Muscle layer of colon (tissue), 2 donors: ENCODE data around the gene SPSB1.

Experiments
- H3K27ac ChIP-seq: one replicate; pipeline ENCODE4 v1.7.0; 2013; ENCODE audit warnings: low read depth, mild to moderate bottlenecking, low read length, moderate library complexity
- H3K27me3 ChIP-seq, 2 donors: one replicate each; pipeline ENCODE4 v1.7.0; 2013; ENCODE audit warnings: low read length in 2 of 2, mild to moderate bottlenecking in 2 of 2; ENCODE audit not compliant: insufficient read depth in 2 of 2, control insufficient read depth in 1 of 2
- H3K36me3 ChIP-seq: one replicate; pipeline ENCODE4 v1.7.0; 2013; ENCODE audit warnings: mild to moderate bottlenecking, low read length; ENCODE audit not compliant: insufficient read depth
- H3K4me1 ChIP-seq: one replicate; pipeline ENCODE4 v1.7.0; 2013; ENCODE audit warnings: mild to moderate bottlenecking, low read length; ENCODE audit not compliant: insufficient read depth
- H3K4me3 ChIP-seq, 2 donors: one replicate each; pipeline ENCODE4 v1.7.0; 2013; ENCODE audit warnings: low read length in 2 of 2, low read depth in 1 of 2, mild to moderate bottlenecking in 1 of 2, moderate library complexity in 1 of 2
- H3K9ac ChIP-seq: one replicate; pipeline ENCODE4 v1.7.0; 2013; ENCODE audit warnings: low read length
- H3K9me3 ChIP-seq: one replicate; pipeline ENCODE4 v1.7.0; 2013; ENCODE audit warnings: mild to moderate bottlenecking, low read length
- donor health status: abdominal sarcoma.
- donor health status: Adenocarcinoma of cecum.

SPSB1 gene

DNA sequence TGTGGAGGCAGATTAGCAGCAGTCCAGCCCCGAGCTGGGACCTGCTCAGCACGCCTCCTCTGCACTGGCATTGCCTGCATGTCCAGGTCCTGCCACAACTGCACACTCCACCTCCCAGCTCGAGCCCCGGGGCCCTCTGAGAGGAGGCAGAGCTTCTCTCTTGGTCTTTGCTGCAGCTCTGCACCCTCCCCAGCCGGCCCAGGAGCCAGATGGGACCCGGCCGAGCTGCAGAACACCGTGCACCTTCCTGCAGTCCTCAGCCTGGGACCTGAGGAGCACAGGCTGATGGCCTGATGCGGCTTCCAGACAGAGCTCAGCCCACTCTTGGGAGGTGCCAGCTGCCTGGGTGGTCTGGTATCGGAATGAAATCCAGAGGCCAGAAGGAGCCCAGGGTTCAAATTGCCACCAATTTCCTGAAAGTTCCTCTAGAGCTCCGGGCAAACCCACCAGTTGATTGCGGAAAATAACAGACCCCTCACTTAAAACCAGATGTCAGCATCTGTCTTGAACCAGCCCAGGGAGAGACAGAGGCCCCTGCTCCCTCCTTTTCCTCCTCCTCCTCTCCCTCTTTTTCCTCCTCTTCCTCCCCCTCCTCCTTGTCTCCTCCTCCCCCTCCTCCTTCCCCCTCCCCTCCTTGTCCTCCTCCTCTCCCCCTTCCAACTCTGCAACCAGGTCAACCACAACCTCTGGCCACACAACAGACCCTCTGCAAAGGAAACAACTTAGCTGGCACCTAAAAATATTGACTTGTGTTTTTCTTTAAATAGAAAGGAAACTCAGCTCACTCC lies 10.6 kb upstream of the SPSB1 start:
- Histone ChIP-seq H3K4me3 (no peak overlapping the region), H3K9ac (no peak overlapping the region), H3K9me3 (no peaks in the 10 kb centered on the region), H3K27ac (no peak overlapping the region), H3K27me3 (peaks cover 9 to 18% of the 10 kb centered on the region in 2 donors), H3K4me1 (no peaks in the 10 kb centered on the region), H3K36me3 (no peaks in the 10 kb centered on the region)

DNA sequence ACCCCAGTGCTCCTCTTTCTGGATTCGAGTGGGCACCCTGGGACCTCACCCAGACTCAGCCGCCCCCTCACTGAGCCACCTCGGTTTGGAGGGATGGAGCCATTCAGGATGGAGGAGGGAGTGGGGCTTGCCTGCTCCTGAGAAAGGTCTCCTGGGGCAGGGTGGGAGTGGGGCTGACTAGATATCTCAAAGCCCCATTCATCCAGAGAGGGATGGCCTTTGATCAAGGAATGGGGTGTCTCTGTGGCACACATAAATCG lies 10.1 kb upstream of the SPSB1 start:
- no peak overlapping the region for H3K4me3 ChIP-seq
- H3K9me3 ChIP-seq: no peaks in the 10 kb centered on the region
- no peak overlapping the region for H3K9ac ChIP-seq
- no peaks in the 10 kb centered on the region for H3K36me3 ChIP-seq
- H3K27me3 ChIP-seq: peaks cover 9 to 18% of the 10 kb centered on the region in 2 donors
- no peaks in the 10 kb centered on the region for H3K4me1 ChIP-seq
- H3K27ac ChIP-seq: no peak overlapping the region

DNA sequence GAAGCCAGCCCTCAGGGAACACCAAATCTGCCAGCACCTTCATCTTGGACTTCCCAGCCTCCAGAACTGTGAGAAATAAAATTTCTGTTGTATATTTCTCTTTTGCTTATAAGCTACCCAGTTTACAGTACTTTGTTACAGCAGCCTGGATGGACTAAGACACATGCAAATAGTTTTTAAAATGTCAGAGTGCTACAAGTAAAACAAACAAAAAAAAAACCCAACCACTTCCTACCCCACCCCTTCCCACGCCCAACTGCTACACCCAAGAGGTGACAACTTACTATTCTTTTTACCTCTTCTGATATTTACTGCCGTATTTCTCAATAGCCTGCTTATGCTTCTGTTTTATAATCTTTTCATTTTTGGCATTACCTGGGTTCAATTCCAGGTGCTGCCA lies 8.6 kb upstream of the SPSB1 start:
- Histone ChIP-seq H3K4me1 (no peaks in the 10 kb centered on the region), H3K4me3 (no peak overlapping the region), H3K9ac (no peak overlapping the region), H3K27me3 (peaks cover 9 to 18% of the 10 kb centered on the region in 2 donors), H3K27ac (no peak overlapping the region), H3K36me3 (no peaks in the 10 kb centered on the region), H3K9me3 (peaks cover 7% of the 10 kb centered on the region)

DNA sequence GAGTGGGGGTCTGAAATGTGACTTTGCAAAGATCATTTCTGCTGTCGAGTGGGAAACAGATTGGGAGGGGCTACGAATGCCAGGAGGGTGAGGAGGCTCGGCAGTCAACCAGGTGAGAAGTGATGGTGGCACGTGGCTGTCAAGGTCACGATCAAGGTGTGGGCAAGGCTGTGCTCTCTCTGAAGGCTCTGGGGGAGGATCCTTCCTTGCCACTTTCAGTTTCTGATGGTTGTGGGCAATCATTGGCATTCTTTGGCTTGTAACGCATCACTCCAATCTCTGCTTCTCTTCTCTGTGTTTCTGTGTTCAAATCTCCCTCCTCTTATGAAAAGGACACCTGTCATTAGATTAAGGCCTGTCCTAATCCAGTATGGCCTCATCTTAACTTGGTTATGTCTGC lies 6.1 kb upstream of the SPSB1 start:
- H3K27ac ChIP-seq: no peak overlapping the region
- peaks cover 7% of the 10 kb centered on the region for H3K9me3 ChIP-seq

DNA sequence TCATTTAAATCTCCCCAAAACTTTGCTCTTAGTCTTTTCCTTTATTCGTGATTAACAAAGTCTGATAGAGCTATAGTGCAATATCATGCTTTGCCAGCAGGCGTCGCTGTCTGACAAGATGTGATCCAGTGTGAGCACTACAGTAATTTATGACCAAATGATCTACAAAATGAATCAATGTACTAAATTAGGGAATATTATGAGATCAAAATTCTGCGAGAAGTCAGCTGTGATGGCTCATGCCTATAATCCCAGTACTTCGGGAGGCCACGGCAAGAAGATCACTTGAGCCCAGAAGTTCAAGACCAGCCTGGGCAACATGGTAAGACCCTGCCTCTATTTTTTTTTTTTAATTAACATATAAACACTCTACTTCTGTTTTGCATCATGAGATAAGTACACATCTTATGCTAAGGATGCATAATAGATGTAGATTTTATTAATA lies 3.6 kb upstream of the SPSB1 start:
- H3K27me3 ChIP-seq: no peaks in the 10 kb centered on the region
- H3K9ac ChIP-seq: no peak overlapping the region
- H3K9me3 ChIP-seq: peaks cover 7% of the 10 kb centered on the region
- H3K4me1 ChIP-seq: peaks cover 10% of the 10 kb centered on the region
- H3K36me3 ChIP-seq: no peaks in the 10 kb centered on the region
- H3K27ac ChIP-seq: no peak overlapping the region
- no peak overlapping the region for H3K4me3 ChIP-seq

More for the DNA sequence above, 6.1 kb upstream of the SPSB1 start:
- Histone ChIP-seq H3K9ac (no peak overlapping the region), H3K4me3 (no peak overlapping the region), H3K4me1 (peaks cover under 1% of the 10 kb centered on the region), H3K27me3 (peaks cover 0 to 6% of the 10 kb centered on the region in 2 donors), H3K36me3 (no peaks in the 10 kb centered on the region)

DNA sequence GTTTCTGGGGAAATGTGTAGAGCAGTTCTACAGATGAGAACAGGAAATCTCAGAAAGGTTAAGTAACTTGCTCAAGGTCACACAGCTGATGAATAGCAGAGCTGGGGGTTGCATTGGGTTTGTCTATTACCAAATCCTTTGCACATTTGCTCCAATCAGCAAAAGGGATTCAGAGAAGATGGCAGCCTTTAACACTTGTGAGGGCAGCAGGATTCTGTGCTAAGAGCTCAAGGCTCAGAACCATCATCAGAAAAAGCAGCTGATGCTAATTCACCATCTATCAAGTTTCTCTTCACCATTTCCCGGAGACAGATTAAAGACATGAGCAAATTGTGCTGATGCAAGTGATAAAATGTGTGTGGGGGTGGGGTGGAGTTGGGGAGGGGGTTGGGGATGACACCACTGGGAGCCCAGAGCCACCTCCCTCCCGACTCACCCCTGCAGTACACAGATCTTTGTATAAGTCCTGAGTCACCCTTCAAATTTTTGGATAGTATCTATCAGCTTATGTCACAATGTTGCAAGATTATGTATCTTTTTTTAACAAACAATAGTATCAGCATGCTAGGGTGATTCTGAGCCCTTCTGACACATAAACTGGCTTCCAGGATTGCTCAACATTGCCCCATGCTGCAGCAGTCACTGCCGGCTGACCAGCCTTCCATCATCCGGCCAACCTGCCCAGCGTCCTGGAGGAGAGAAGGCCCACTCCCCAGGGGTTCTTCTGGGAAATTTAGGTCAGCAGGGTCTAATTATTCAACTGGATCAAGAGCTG lies 2.8 kb upstream of the SPSB1 start:
- no peak overlapping the region for H3K4me3 ChIP-seq
- no peak overlapping the region for H3K27ac ChIP-seq
- no peaks in the 10 kb centered on the region for H3K27me3 ChIP-seq
- peaks cover 16% of the 10 kb centered on the region for H3K4me1 ChIP-seq
- peaks cover 7% of the 10 kb centered on the region for H3K9me3 ChIP-seq
- no peak overlapping the region for H3K9ac ChIP-seq
- H3K36me3 ChIP-seq: no peaks in the 10 kb centered on the region

DNA sequence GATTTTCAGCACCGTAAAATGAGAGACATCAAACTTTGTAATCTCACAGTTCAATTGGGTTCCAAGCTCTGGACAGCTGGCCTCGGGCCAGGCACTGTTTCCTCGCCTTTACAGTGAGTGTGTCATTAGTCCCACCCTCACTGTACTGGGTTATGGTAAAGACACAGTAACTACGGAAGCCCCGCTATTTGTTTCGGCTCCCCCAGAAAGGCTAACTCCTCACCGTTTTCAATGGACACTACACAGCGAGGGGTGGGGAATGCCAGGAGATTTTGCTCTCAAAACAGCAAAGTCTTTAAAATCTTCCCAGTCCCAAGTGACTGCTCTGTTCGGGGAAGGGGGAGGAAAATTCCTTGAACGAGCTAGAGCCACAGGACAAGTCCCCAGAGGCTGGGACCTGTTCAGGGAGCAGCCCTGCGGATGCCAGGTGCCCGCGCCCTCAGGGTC lies 757 bp upstream of the SPSB1 start:
- Histone ChIP-seq H3K27me3 (no peaks in the 10 kb centered on the region), H3K27ac (peak overlapping the region; percentile 68), H3K4me3 (peak overlapping the region; percentile 45 to 47), H3K9me3 (peaks cover 7% of the 10 kb centered on the region), H3K36me3 (no peaks in the 10 kb centered on the region), H3K4me1 (peaks cover 35% of the 10 kb centered on the region), H3K9ac (peak overlapping the region; percentile 31)

DNA sequence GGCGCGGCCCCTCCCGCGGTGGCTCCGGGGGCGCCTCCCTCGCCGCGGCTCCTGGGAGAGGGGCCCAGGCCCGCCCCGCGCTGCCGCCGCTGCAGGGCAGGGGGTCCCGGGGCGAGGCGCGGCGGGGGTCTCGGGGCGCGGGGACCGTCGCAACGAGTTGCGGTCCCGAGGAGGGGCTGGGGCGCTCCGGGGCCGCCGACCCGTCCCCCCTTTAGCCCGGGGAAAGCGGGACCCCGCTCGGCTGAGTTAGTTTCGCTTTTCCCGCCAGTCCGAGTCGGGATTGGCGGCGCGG lies 493 bp downstream of the SPSB1 start:
- Histone ChIP-seq H3K4me3 (peak overlapping the region; percentile 76 to 89), H3K9ac (peak overlapping the region; percentile 81), H3K9me3 (peaks cover 4% of the 10 kb centered on the region), H3K4me1 (peaks cover 42% of the 10 kb centered on the region), H3K27me3 (no peaks in the 10 kb centered on the region), H3K27ac (peak overlapping the region; percentile 92), H3K36me3 (no peaks in the 10 kb centered on the region)

DNA sequence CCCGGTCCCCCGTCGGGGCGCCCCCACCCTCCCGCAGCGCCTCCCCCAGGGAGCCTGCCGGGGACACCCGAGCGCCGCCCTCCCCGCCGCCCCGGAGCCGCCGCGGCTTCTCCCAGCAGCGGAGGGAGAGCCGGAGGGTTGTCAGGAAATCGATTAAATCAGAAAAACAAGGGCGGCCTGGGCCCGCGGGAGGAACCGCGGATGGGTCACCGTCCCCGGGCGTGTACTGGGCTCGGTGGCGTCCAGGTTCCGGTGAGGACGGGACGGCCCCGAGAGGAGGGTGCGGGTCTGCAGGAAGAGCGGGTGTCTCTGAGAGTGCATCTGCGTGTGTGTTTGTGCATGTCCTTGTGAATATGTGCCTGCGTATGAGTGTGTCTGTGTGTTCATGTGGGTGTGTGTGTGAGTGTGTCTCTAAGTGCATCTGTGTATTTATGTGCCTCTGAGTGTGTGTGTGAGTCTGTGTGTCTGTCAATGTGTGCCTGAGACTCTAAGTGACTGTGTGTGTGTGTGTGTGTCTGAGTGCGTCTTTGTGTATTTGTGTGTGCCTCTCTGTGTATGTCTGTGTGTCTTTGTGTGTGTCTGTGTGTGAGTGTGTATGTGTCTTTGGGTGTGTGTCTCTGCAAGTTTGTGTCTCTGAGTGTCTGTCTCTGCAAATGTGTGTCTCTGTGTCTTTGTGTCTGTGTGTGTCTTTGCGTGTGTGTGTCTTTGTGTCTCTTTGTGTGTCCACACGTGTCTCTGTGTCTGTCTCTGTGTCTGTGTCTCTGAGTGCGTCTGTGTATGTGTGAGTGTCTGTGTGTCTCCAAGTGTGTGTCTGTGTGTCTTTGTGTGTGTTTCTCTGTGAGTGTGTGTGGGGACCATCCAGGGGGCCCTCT lies 1.1 kb downstream of the SPSB1 start:
- no peaks in the 10 kb centered on the region for H3K9me3 ChIP-seq
- no peaks in the 10 kb centered on the region for H3K27me3 ChIP-seq
- H3K4me3 ChIP-seq: peak overlapping the region; percentile 76 to 89
- H3K9ac ChIP-seq: peak overlapping the region; percentile 81
- peak overlapping the region; percentile 92 for H3K27ac ChIP-seq
- H3K36me3 ChIP-seq: no peaks in the 10 kb centered on the region
- H3K4me1 ChIP-seq: peaks cover 42% of the 10 kb centered on the region

DNA sequence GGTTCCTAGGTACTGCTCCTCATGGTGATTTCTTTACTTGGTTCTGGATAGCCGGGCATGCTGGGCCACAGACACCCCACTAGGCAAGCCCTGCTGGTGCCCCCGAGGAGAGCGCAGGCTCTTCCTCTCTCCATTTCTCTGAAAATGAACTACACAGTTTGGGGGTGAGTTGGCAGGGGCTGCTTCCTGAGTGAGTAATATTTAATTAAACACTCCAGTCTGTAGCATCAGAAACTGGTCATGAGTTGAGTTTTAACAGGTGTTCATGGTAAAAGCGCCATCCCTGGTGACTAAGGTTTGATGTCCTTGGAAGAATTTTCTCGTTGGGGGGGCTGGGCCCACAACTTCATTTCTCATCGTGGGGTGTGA lies 1.7 kb downstream of the SPSB1 start:
- H3K4me3 ChIP-seq: peak overlapping the region; percentile 76 to 89
- no peaks in the 10 kb centered on the region for H3K9me3 ChIP-seq
- peaks cover 42% of the 10 kb centered on the region for H3K4me1 ChIP-seq
- peak overlapping the region; percentile 92 for H3K27ac ChIP-seq
- no peaks in the 10 kb centered on the region for H3K27me3 ChIP-seq
- peak overlapping the region; percentile 81 for H3K9ac ChIP-seq
- H3K36me3 ChIP-seq: no peaks in the 10 kb centered on the region

DNA sequence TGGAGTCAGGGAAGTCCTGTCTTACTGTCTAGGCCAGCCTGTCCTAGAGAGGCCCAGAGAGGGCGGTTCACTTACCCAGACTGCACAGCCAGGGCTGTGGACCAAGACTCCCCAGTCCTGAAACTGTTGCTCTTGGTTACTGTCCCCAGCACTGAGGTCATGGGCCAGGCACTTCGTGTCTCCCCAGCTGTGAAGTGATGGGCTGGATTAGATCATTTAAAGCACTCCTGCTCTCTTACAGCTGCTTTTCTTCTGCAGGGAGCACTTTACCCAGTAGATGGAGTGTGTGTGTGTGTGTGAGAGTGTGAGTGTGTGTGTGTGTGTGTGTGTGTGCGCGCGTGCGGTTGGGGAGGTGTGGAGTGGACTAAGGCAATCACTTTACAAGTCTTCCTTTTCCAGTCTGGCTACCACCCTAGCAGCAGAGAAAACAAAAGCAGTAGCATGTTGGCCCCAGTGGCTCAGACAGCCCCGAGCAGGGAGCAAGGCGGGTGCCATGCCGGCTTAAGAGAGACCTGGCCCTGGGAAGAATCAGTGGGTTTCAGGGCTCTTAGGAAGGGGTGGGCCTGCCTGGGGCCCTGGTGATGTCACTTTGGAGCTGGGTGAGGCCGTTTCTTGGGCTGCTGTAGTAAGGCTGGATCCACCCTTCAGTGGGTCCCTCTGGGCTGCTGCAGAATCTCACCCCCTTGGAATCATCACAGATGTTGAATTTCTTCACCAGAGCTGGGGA lies 2.4 kb downstream of the SPSB1 start:
- Histone ChIP-seq H3K4me3 (peak overlapping the region; percentile 76 to 89), H3K36me3 (no peaks in the 10 kb centered on the region), H3K27me3 (no peaks in the 10 kb centered on the region), H3K27ac (peak overlapping the region; percentile 61), H3K4me1 (peaks cover 43% of the 10 kb centered on the region), H3K9me3 (no peaks in the 10 kb centered on the region), H3K9ac (peak overlapping the region; percentile 12)
